K562 (cell line): ENCODE data around the gene EIF3M. TPM values are rescaled to one million over a fixed set of nuclear protein-coding genes. Genes with fewer than 3 reads are reported as not detected.
A peak's percentile ranks its signal among the peaks of the same experiment; 100 is the strongest.

Experiments
- CREBBP ChIP-seq: IDR thresholded peaks from one replicate; pipeline ENCODE4 v1.6.1; 2012; ENCODE audit warnings: low read depth, mild to moderate bottlenecking, control low read depth, inconsistent platforms, low read length
- DMBX1 ChIP-seq: fragments of 250-450 bp; sonication (Bioruptor Pico); IDR thresholded peaks from 2 replicates; pipeline ENCODE4 v1.8.0; 2022; ENCODE audit warnings: inconsistent platforms, mild to moderate bottlenecking, moderate library complexity, borderline replicate concordance
- L3MBTL2 ChIP-seq: fragments of 450-650 bp; IDR thresholded peaks from 2 replicates; pipeline ENCODE4 v1.6.1; 2016; ENCODE audit warnings: mild to moderate bottlenecking, moderate library complexity
- MTA3 ChIP-seq: fragments of 450-650 bp; formaldehyde crosslinking; IDR thresholded peaks from 2 replicates; pipeline ENCODE4 v1.6.1; 2017; ENCODE audit warnings: mild to moderate bottlenecking, borderline replicate concordance
- NR1H2 ChIP-seq: sonication (generic); formaldehyde crosslinking; IDR thresholded peaks from 2 replicates; pipeline ENCODE4 v1.4.0; 2020; ENCODE audit warnings: mild to moderate bottlenecking, missing genetic modification reagents
- NRF1 ChIP-seq, 2 experiments: fragments of 450-650 bp; IDR thresholded peaks in 1 of 2; conservative IDR thresholded peaks in 1 of 2; 2 replicates each; pipeline ENCODE4 v1.6.1; 2014; ENCODE audit warnings: mild to moderate bottlenecking in 2 of 2
- POLR2G ChIP-seq: fragments of 200-400 bp; formaldehyde crosslinking; IDR thresholded peaks from 2 replicates; pipeline ENCODE4 v1.6.1; 2017; ENCODE audit warnings: low read depth, mild to moderate bottlenecking, antibody characterized with exemption, low read length, moderate library complexity
- POLR3G ChIP-seq: IDR thresholded peaks from 2 replicates; pipeline ENCODE4 v1.6.1; 2011; ENCODE audit not compliant: insufficient read length, insufficient replicate concordance; ENCODE audit errors: extremely low read depth
- ZNF77 ChIP-seq: fragments of 250-450 bp; sonication (Bioruptor Pico); IDR thresholded peaks from 2 replicates; pipeline ENCODE4 v1.5.0; 2020
- ZNF79 ChIP-seq: fragments of 250-450 bp; sonication (Bioruptor Pico); IDR thresholded peaks from 2 replicates; pipeline ENCODE4 v1.4.0; 2020; ENCODE audit warnings: low read depth, mild to moderate bottlenecking, moderate library complexity
- ZZZ3 ChIP-seq: fragments of 450-650 bp; IDR thresholded peaks from 2 replicates; pipeline ENCODE4 v1.6.1; 2016; ENCODE audit warnings: antibody characterized with exemption, mild to moderate bottlenecking, moderate library complexity
- polyA plus RNA-seq, 8 experiments: library from polyadenylated mRNA; depleted of rRNA in 4 of 8; stranded (reverse) in 5 of 8; unstranded in 3 of 8; fragments of >200 nt; fragmentation: Nextera tagmentation in 2 of 8; fragmentation: Illumina TruSeq in 1 of 8; extraction: Ambion mirVana in 2 of 8; extraction: Trizol in 1 of 8; gene quantifications; 2 replicates each; pipeline versions ENCODE4 v1.2.1 to v1.2.3, GENCODE V29; 2011 to 2014; ENCODE audit warnings: inconsistent platforms in 1 of 8, missing spikeins in 1 of 8
- total RNA-seq, 7 experiments: library from RNA; depleted of rRNA in 6 of 7; stranded (reverse); fragments of >200 nt in 6 of 7; fragmentation: Illumina TruSeq in 2 of 7; extraction: Trizol in 2 of 7; gene quantifications; 2 replicates each; pipeline versions ENCODE4 v1.2.1 to v1.2.3, GENCODE V29; 2011 to 2021; ENCODE audit warnings: low replicate concordance in 1 of 7
- TF ChIP-seq, protein P1 (sequence below): fragments of 150-350 bp; conservative IDR thresholded peaks from 2 replicates; pipeline ENCODE4 v1.6.1; 2014; ENCODE audit warnings: low read length
- TF ChIP-seq, protein P2 (sequence below): fragments of 450-650 bp; IDR thresholded peaks from 2 replicates; pipeline ENCODE4 v1.6.1; 2016; ENCODE audit warnings: low read depth
- TF ChIP-seq, protein P3 (sequence below): sonication (generic); formaldehyde crosslinking; IDR thresholded peaks from 2 replicates; pipeline ENCODE4 v1.8.1; 2023; ENCODE audit warnings: mild to moderate bottlenecking, missing genetic modification reagents

The EIF3M gene
- total and polyA plus RNA-seq, 9 of the 15 experiments (the other 6 are each of a cell fraction or from before 2014, with no cell fraction given), result 602 to 2,015 (median 1,058) TPM

DNA sequence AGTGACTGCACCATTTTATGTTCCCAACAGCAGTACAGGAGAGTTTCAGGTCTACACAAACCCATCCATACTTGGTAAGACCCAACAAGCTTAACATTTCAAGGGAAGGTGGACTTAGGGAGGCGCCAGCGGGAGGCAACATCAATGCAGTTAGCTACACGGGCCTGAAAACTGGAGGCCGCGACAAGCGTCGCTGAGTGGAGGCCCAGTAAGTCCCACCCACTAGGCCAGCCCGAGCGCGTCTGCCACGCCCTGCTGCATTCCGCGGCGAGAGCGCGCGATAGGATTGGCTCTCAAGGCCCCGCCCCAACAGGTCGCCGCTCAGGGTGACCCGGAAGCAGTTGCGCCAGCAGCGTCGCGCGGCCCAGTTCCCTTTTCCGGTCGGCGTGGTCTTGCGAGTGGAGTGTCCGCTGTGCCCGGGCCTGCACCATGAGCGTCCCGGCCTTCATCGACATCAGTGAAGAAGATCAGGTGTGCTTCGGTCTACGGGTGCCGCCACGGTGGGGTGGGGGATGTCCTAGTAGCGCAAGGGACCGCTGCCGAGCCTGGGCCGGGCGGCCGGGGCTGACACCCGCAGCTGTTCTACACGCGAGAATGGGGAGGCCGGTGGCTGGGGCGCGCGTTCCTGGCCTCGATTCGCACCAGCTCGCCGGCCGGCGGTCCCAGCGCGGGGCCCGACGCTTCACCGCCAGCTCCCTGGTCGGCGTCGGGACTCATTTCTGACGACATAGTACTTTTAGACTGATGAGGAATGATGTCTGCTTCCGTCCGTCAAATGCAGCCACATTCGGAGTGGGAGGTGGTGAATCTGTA is at the start of gene EIF3M (continued):
- TF ChIP-seq, protein P1, sequence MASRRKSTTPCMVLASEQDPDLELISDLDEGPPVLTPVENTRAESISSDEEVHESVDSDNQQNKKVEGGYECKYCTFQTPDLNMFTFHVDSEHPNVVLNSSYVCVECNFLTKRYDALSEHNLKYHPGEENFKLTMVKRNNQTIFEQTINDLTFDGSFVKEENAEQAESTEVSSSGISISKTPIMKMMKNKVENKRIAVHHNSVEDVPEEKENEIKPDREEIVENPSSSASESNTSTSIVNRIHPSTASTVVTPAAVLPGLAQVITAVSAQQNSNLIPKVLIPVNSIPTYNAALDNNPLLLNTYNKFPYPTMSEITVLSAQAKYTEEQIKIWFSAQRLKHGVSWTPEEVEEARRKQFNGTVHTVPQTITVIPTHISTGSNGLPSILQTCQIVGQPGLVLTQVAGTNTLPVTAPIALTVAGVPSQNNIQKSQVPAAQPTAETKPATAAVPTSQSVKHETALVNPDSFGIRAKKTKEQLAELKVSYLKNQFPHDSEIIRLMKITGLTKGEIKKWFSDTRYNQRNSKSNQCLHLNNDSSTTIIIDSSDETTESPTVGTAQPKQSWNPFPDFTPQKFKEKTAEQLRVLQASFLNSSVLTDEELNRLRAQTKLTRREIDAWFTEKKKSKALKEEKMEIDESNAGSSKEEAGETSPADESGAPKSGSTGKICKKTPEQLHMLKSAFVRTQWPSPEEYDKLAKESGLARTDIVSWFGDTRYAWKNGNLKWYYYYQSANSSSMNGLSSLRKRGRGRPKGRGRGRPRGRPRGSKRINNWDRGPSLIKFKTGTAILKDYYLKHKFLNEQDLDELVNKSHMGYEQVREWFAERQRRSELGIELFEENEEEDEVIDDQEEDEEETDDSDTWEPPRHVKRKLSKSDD, result no peak
- no peak for TF ChIP-seq POLR3G
- TF ChIP-seq NRF1 (conservative IDR thresholded peaks at IDR 0.05 in 1 of 2, IDR thresholded peaks at IDR 0.05 in 1 of 2), result peak; percentile 66 to 79
- peak; percentile 72 for TF ChIP-seq L3MBTL2
- TF ChIP-seq MTA3, result 0 out of 2 replicates have a peak, but pooled peaks have one; percentile 74
- TF ChIP-seq NR1H2 (CRISPR knock-in tag), result no peak
- TF ChIP-seq, protein P2, sequence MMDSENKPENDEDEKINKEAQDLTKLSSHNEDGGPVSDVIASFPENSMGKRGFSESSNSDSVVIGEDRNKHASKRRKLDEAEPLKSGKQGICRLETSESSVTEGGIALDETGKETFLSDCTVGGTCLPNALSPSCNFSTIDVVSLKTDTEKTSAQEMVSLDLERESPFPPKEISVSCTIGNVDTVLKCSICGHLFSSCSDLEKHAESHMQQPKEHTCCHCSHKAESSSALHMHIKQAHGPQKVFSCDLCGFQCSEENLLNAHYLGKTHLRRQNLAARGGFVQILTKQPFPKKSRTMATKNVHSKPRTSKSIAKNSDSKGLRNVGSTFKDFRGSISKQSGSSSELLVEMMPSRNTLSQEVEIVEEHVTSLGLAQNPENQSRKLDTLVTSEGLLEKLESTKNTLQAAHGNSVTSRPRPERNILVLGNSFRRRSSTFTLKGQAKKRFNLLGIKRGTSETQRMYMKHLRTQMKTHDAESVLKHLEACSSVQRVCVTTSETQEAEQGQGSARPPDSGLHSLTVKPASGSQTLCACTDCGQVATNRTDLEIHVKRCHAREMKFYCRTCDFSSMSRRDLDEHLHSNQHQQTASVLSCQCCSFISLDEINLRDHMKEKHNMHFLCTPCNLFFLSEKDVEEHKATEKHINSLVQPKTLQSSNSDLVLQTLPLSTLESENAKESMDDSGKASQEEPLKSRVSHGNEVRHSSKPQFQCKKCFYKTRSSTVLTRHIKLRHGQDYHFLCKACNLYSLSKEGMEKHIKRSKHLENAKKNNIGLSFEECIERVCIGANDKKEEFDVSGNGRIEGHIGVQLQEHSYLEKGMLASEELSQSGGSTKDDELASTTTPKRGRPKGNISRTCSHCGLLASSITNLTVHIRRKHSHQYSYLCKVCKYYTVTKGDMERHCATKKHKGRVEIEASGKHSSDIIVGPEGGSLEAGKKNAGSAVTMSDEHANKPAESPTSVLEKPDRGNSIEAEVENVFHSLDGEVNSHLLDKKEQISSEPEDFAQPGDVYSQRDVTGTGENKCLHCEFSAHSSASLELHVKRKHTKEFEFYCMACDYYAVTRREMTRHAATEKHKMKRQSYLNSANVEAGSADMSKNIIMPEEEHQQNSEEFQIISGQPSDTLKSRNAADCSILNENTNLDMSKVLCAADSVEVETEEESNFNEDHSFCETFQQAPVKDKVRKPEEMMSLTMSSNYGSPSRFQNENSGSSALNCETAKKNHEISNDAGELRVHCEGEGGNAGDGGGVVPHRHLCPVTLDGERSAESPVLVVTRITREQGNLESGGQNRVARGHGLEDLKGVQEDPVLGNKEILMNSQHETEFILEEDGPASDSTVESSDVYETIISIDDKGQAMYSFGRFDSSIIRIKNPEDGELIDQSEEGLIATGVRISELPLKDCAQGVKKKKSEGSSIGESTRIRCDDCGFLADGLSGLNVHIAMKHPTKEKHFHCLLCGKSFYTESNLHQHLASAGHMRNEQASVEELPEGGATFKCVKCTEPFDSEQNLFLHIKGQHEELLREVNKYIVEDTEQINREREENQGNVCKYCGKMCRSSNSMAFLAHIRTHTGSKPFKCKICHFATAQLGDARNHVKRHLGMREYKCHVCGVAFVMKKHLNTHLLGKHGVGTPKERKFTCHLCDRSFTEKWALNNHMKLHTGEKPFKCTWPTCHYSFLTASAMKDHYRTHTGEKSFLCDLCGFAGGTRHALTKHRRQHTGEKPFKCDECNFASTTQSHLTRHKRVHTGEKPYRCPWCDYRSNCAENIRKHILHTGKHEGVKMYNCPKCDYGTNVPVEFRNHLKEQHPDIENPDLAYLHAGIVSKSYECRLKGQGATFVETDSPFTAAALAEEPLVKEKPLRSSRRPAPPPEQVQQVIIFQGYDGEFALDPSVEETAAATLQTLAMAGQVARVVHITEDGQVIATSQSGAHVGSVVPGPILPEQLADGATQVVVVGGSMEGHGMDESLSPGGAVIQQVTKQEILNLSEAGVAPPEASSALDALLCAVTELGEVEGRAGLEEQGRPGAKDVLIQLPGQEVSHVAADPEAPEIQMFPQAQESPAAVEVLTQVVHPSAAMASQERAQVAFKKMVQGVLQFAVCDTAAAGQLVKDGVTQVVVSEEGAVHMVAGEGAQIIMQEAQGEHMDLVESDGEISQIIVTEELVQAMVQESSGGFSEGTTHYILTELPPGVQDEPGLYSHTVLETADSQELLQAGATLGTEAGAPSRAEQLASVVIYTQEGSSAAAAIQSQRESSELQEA, result peak; percentile 65
- no peak for TF ChIP-seq ZNF77 (CRISPR knock-in tag)
- TF ChIP-seq ZZZ3, result no peak
- TF ChIP-seq CREBBP, result no peak
- no peak for TF ChIP-seq DMBX1
- TF ChIP-seq, protein P3, sequence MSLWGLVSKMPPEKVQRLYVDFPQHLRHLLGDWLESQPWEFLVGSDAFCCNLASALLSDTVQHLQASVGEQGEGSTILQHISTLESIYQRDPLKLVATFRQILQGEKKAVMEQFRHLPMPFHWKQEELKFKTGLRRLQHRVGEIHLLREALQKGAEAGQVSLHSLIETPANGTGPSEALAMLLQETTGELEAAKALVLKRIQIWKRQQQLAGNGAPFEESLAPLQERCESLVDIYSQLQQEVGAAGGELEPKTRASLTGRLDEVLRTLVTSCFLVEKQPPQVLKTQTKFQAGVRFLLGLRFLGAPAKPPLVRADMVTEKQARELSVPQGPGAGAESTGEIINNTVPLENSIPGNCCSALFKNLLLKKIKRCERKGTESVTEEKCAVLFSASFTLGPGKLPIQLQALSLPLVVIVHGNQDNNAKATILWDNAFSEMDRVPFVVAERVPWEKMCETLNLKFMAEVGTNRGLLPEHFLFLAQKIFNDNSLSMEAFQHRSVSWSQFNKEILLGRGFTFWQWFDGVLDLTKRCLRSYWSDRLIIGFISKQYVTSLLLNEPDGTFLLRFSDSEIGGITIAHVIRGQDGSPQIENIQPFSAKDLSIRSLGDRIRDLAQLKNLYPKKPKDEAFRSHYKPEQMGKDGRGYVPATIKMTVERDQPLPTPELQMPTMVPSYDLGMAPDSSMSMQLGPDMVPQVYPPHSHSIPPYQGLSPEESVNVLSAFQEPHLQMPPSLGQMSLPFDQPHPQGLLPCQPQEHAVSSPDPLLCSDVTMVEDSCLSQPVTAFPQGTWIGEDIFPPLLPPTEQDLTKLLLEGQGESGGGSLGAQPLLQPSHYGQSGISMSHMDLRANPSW (CRISPR knock-in tag), result no peak
- TF ChIP-seq ZNF79 (CRISPR knock-in tag), result no peak
- peak; percentile 99 for TF ChIP-seq POLR2G
